Activated T-cell treated with anti-CD3 and anti-CD28 coated beads, Interleukin-2, amount 50 U/mL, for 72 hours (primary cell): ENCODE results near the gene JARID2. TPM values are rescaled to one million over a fixed set of nuclear protein-coding genes. Genes with fewer than 3 reads are reported as not detected.
A peak's percentile ranks its signal among the peaks of the same experiment; 100 is the strongest.

Source experiments
- ATAC-seq, 2 donors: fragments of 150-1000 bp; cut with Tn5 transposase; replicated peaks in 1 of 2; 2 replicates each; pipeline ENCODE4 v1.10.0; 2021; ENCODE audit warnings: moderate library complexity in 2 of 2, mild to moderate bottlenecking in 1 of 2
- DNase-seq, 2 donors: peaks; one replicate each; pipeline ENCODE4 v3.0.0; 2021 to 2022; ENCODE audit warnings: mixed read lengths in 1 of 2
- H3K27ac Mint-ChIP-seq: one replicate; pipeline ENCODE4 v1.8.0; 2022; ENCODE audit warnings: mild to moderate bottlenecking, moderate library complexity, mixed read lengths
- H3K27me3 Mint-ChIP-seq: one replicate; pipeline ENCODE4 v1.8.0; 2022; ENCODE audit warnings: low read depth, mixed read lengths
- H3K36me3 Mint-ChIP-seq, 2 donors: one replicate each; pipeline ENCODE4 v1.8.0; 2022; ENCODE audit warnings: mixed read lengths in 2 of 2, mild to moderate bottlenecking in 1 of 2; ENCODE audit not compliant: insufficient read depth in 2 of 2
- H3K4me1 Mint-ChIP-seq: one replicate; pipeline ENCODE4 v1.8.0; 2022; ENCODE audit warnings: low read depth, mixed read lengths
- H3K4me3 Mint-ChIP-seq, 2 donors: one replicate each; pipeline ENCODE4 v1.8.0; 2022; ENCODE audit warnings: mild to moderate bottlenecking in 2 of 2, mixed read lengths in 2 of 2, moderate library complexity in 2 of 2
- H3K9me3 Mint-ChIP-seq, 2 donors: one replicate each; pipeline ENCODE4 v1.8.0; 2022; ENCODE audit warnings: mixed read lengths in 2 of 2
- total RNA-seq, 2 donors: library from RNA; stranded (reverse); gene quantifications; one replicate each; pipeline ENCODE4 v1.2.3, GENCODE V29; 2022

The JARID2 gene
- total RNA-seq, 2 donors from 2014 or later, result 37.9 to 53.0 TPM

GRCh38 chr6:15496345-15497131, 250.7 kb downstream of the JARID2 start:
- Mint-ChIP-seq H3K4me1 (peaks cover 12% of the 10 kb centered on the region), H3K9me3 (no peaks in the 10 kb centered on the region), H3K36me3 (peaks cover 11 to 32% of the 10 kb centered on the region in 2 donors), H3K27ac (peak overlapping the region; percentile 80), H3K4me3 (no peak overlapping the region), H3K27me3 (no peaks in the 10 kb centered on the region)
- DNase-seq (no peak), ATAC-seq (no peak)

GRCh38 chr6:15498640-15499039, 252.8 kb downstream of the JARID2 start:
- H3K4me1 Mint-ChIP-seq, result no peaks in the 10 kb centered on the region
- DNase-seq (no peak), ATAC-seq (no peak)
- no peak overlapping the region for H3K27ac Mint-ChIP-seq
- no peaks in the 10 kb centered on the region for H3K27me3 Mint-ChIP-seq
- H3K9me3 Mint-ChIP-seq, result no peaks in the 10 kb centered on the region
- H3K4me3 Mint-ChIP-seq, result no peak overlapping the region
- peaks cover 8 to 38% of the 10 kb centered on the region in 2 donors for H3K36me3 Mint-ChIP-seq

- peaks cover 8 to 36% of the 10 kb centered on the region in 2 donors for H3K36me3 Mint-ChIP-seq
- no peak for ATAC-seq
- H3K9me3 Mint-ChIP-seq, result no peaks in the 10 kb centered on the region
- H3K4me1 Mint-ChIP-seq, result no peaks in the 10 kb centered on the region
- DNase-seq, result no peak
- no peaks in the 10 kb centered on the region for H3K27me3 Mint-ChIP-seq
- no peak overlapping the region for H3K4me3 Mint-ChIP-seq
- H3K27ac Mint-ChIP-seq, result peak overlapping the region; percentile 70
Measured at GRCh38 chr6:15499125-15499524, 253.3 kb downstream of the JARID2 start.

GRCh38 chr6:15499591-15499990, 253.7 kb downstream of the JARID2 start:
- no peak overlapping the region for H3K4me3 Mint-ChIP-seq
- no peaks in the 10 kb centered on the region for H3K4me1 Mint-ChIP-seq
- H3K27ac Mint-ChIP-seq, result peak overlapping the region; percentile 70
- DNase-seq (no peak), ATAC-seq (no peak)
- H3K27me3 Mint-ChIP-seq, result no peaks in the 10 kb centered on the region
- no peaks in the 10 kb centered on the region for H3K9me3 Mint-ChIP-seq
- peaks cover 8 to 37% of the 10 kb centered on the region in 2 donors for H3K36me3 Mint-ChIP-seq

GRCh38 chr6:15500078-15500740, 254.3 kb downstream of the JARID2 start:
- ATAC-seq, result no peak
- H3K36me3 Mint-ChIP-seq, result peaks cover 8 to 40% of the 10 kb centered on the region in 2 donors

GRCh38 chr6:15500901-15501825, 255.3 kb downstream of the JARID2 start:
- Mint-ChIP-seq H3K27ac (peak overlapping the region; percentile 60), H3K4me1 (no peaks in the 10 kb centered on the region), H3K4me3 (no peak overlapping the region), H3K36me3 (peaks cover under 1 to 36% of the 10 kb centered on the region in 2 donors), H3K9me3 (no peaks in the 10 kb centered on the region), H3K27me3 (no peaks in the 10 kb centered on the region)
- no peak for DNase-seq
- ATAC-seq, result no peak

More at GRCh38 chr6:15500078-15500740, 254.3 kb downstream of the JARID2 start:
- Mint-ChIP-seq H3K27me3 (no peaks in the 10 kb centered on the region), H3K4me1 (no peaks in the 10 kb centered on the region), H3K27ac (peak overlapping the region; percentile 70), H3K4me3 (no peak overlapping the region), H3K9me3 (no peaks in the 10 kb centered on the region)
- no peak for DNase-seq

- H3K27ac Mint-ChIP-seq, result peak overlapping the region; percentile 60
- no peaks in the 10 kb centered on the region for H3K27me3 Mint-ChIP-seq
- H3K9me3 Mint-ChIP-seq, result no peaks in the 10 kb centered on the region
- H3K4me1 Mint-ChIP-seq, result no peaks in the 10 kb centered on the region
- no peak for ATAC-seq
- H3K4me3 Mint-ChIP-seq, result no peak overlapping the region
- DNase-seq, result no peak
- H3K36me3 Mint-ChIP-seq, result peaks cover 0 to 39% of the 10 kb centered on the region in 2 donors
Measured at GRCh38 chr6:15501826-15502445, 256.1 kb downstream of the JARID2 start.

GRCh38 chr6:15502446-15503345, 256.8 kb downstream of the JARID2 start:
- DNase-seq (no peak), ATAC-seq (no peak)
- Mint-ChIP-seq H3K4me1 (no peaks in the 10 kb centered on the region), H3K27me3 (no peaks in the 10 kb centered on the region), H3K4me3 (no peak overlapping the region), H3K27ac (no peak overlapping the region), H3K9me3 (no peaks in the 10 kb centered on the region), H3K36me3 (peaks cover 0 to 42% of the 10 kb centered on the region in 2 donors)

- H3K27ac Mint-ChIP-seq, result peak overlapping the region; percentile 58
Measured at GRCh38 chr6:15503346-15503680, 257.4 kb downstream of the JARID2 start.

GRCh38 chr6:15504040-15504495, 258.2 kb downstream of the JARID2 start:
- H3K27ac Mint-ChIP-seq, result peak overlapping the region; percentile 58
- H3K4me1 Mint-ChIP-seq, result peaks cover 8% of the 10 kb centered on the region
- H3K36me3 Mint-ChIP-seq, result peaks cover 2 to 43% of the 10 kb centered on the region in 2 donors
- no peak overlapping the region for H3K4me3 Mint-ChIP-seq
- DNase-seq (no peak), ATAC-seq (no peak)
- no peaks in the 10 kb centered on the region for H3K9me3 Mint-ChIP-seq
- H3K27me3 Mint-ChIP-seq, result no peaks in the 10 kb centered on the region

More at GRCh38 chr6:15503346-15503680, 257.4 kb downstream of the JARID2 start:
- H3K4me1 Mint-ChIP-seq, result peaks cover under 1% of the 10 kb centered on the region
- ATAC-seq (no peak), DNase-seq (no peak)
- H3K9me3 Mint-ChIP-seq, result no peaks in the 10 kb centered on the region
- H3K4me3 Mint-ChIP-seq, result no peak overlapping the region
- H3K27me3 Mint-ChIP-seq, result no peaks in the 10 kb centered on the region
- peaks cover 0 to 40% of the 10 kb centered on the region in 2 donors for H3K36me3 Mint-ChIP-seq

- DNase-seq, result no peak
- H3K27ac Mint-ChIP-seq, result peak overlapping the region; percentile 51
- peaks cover 9% of the 10 kb centered on the region for H3K4me1 Mint-ChIP-seq
- H3K9me3 Mint-ChIP-seq, result no peaks in the 10 kb centered on the region
- no peak overlapping the region for H3K4me3 Mint-ChIP-seq
- no peaks in the 10 kb centered on the region for H3K27me3 Mint-ChIP-seq
- ATAC-seq, result no peak
- H3K36me3 Mint-ChIP-seq, result peaks cover 2 to 37% of the 10 kb centered on the region in 2 donors
Measured at GRCh38 chr6:15504581-15505350, 258.9 kb downstream of the JARID2 start.
